ENCODE results near the gene SS18L1.

DNA sequence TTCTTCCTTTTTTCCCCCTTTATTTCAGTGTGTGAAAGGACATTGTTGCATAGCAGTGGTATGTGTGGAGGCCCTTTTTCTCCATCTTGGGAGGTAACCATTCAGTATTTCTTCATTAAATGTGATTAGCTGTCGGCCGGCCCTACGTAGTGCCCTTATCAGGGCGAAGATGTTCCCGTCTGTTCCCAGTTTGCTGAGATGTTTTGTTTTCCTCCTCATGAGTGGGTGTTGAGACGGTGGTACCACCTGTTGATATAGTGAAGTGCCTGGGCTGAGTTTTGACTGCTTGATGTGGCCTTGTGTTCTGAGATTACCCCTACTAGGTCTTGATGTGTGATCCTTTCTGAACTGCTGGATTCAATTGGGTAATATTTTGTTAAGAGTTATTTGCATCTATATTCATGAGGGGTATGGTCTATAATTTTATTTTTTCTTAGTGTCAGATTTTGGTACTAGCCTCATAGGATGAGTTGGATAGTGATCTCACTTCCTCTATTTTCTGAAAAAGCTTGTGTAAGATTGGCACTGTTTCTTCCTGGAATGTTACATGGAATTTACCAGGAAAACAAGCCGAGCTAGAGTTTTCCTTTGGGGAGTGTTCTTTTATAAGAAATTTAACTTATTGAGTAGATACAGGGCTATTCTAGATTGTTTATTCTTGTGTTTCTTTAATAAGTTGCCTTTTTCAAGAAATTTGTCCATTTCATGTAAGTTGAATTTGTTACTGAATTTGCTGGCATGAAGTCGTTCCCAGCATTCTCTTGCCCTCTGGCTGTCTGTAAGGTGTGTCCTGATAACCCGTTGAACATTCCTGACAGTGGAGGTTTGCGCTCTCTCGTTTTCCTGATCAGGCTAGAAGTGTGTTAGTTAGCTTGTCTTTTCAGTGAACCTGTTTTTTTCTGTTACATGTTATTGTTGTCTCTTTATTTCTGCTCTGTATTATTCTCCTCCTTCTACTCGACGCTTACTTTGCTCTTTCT lies 43.6 kb downstream of the SS18L1 start:
- TF ChIP-seq, protein P1, sequence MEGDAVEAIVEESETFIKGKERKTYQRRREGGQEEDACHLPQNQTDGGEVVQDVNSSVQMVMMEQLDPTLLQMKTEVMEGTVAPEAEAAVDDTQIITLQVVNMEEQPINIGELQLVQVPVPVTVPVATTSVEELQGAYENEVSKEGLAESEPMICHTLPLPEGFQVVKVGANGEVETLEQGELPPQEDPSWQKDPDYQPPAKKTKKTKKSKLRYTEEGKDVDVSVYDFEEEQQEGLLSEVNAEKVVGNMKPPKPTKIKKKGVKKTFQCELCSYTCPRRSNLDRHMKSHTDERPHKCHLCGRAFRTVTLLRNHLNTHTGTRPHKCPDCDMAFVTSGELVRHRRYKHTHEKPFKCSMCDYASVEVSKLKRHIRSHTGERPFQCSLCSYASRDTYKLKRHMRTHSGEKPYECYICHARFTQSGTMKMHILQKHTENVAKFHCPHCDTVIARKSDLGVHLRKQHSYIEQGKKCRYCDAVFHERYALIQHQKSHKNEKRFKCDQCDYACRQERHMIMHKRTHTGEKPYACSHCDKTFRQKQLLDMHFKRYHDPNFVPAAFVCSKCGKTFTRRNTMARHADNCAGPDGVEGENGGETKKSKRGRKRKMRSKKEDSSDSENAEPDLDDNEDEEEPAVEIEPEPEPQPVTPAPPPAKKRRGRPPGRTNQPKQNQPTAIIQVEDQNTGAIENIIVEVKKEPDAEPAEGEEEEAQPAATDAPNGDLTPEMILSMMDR (conservative IDR thresholded peaks at IDR 0.05; ENCODE audit: low read length): no peak
- no peak for TF ChIP-seq EZH2phosphoT487 (IDR thresholded peaks at IDR 0.05; ENCODE audit: borderline replicate concordance, low read depth, low read length)

All from OCI-LY7 (cell line).